ENCODE results near the gene TRABD2B.

DNA sequence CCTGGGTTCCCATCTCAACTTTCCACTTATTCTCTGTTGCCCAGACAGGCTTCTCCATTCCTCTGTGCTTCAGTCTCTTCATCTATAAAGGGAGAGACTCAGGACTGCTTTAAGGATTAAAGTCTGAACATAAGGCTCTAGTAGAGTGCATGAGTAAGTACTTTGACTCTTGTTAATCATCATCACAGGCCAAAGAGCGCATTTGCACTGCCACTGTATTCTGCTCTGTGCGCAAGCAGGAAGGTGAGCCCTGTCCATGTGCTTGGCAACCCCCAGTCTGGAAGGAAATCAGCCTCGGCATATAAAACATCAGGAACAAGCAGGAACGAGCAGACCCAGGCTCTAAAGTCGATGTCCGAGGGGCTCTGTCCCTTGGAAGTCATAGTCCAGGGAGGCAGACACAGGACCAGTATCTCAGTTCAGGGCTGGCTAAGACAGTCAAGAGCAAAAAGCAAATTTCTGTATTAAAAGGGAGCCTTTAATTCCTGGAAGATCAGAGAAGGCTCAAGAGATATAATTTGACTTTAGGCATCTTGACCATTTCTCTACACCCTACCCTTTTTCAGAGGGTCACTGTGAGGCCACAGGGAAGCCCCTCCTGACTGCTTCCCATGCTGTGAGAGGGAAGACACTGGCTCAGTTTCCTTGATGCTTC, 131.2 kb downstream of the TRABD2B start:
- no peak for TF ChIP-seq EZH2 (IDR thresholded peaks at IDR 0.05; ENCODE audit: low read depth, unreplicated experiment)
- TF ChIP-seq CTCF (conservative IDR thresholded peaks at IDR 0.05; ENCODE audit: low read depth in 2 of 2): no peak
- TF ChIP-seq POLR2AphosphoS5 (IDR thresholded peaks at IDR 0.05; ENCODE audit: low read depth): no peak
- TF ChIP-seq JUNB (IDR thresholded peaks at IDR 0.05; ENCODE audit: unreplicated experiment): no peak
- no peak for TF ChIP-seq NANOG (IDR thresholded peaks at IDR 0.05; ENCODE audit: borderline replicate concordance)
- no peak for TF ChIP-seq EZH2phosphoT487 (IDR thresholded peaks at IDR 0.05; ENCODE audit: unreplicated experiment)
- TF ChIP-seq, protein P1, sequence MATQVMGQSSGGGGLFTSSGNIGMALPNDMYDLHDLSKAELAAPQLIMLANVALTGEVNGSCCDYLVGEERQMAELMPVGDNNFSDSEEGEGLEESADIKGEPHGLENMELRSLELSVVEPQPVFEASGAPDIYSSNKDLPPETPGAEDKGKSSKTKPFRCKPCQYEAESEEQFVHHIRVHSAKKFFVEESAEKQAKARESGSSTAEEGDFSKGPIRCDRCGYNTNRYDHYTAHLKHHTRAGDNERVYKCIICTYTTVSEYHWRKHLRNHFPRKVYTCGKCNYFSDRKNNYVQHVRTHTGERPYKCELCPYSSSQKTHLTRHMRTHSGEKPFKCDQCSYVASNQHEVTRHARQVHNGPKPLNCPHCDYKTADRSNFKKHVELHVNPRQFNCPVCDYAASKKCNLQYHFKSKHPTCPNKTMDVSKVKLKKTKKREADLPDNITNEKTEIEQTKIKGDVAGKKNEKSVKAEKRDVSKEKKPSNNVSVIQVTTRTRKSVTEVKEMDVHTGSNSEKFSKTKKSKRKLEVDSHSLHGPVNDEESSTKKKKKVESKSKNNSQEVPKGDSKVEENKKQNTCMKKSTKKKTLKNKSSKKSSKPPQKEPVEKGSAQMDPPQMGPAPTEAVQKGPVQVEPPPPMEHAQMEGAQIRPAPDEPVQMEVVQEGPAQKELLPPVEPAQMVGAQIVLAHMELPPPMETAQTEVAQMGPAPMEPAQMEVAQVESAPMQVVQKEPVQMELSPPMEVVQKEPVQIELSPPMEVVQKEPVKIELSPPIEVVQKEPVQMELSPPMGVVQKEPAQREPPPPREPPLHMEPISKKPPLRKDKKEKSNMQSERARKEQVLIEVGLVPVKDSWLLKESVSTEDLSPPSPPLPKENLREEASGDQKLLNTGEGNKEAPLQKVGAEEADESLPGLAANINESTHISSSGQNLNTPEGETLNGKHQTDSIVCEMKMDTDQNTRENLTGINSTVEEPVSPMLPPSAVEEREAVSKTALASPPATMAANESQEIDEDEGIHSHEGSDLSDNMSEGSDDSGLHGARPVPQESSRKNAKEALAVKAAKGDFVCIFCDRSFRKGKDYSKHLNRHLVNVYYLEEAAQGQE (IDR thresholded peaks at IDR 0.05; ENCODE audit: unreplicated experiment): no peak
